Ectodermal cell (in vitro differentiated cells): Measurements from ENCODE around the gene PRDM11.

Experiments used
- H3K27ac ChIP-seq: 2 replicates; pipeline ENCODE4 v1.7.0; 2013; ENCODE audit warnings: mild to moderate bottlenecking, low read depth, low read length; ENCODE audit not compliant: insufficient read depth, poor library complexity, severe bottlenecking
- H3K27me3 ChIP-seq: 2 replicates; pipeline ENCODE4 v1.7.0; 2013; ENCODE audit warnings: mild to moderate bottlenecking, low read length; ENCODE audit not compliant: insufficient read depth, control insufficient read depth, poor library complexity, severe bottlenecking
- H3K36me3 ChIP-seq: one replicate; pipeline ENCODE4 v1.7.0; 2013; ENCODE audit warnings: low read length; ENCODE audit not compliant: control insufficient read depth, insufficient read depth
- H3K4me1 ChIP-seq: one replicate; pipeline ENCODE4 v1.7.0; 2013; ENCODE audit warnings: low read length; ENCODE audit not compliant: control insufficient read depth, insufficient read depth
- H3K4me3 ChIP-seq: 2 replicates; pipeline ENCODE4 v1.7.0; 2013; ENCODE audit warnings: low read depth, low read length, control low read depth; ENCODE audit not compliant: insufficient read depth
- H3K9me3 ChIP-seq: 2 replicates; pipeline ENCODE4 v1.7.0; 2013; ENCODE audit warnings: mild to moderate bottlenecking, low read length, moderate library complexity; ENCODE audit not compliant: control insufficient read depth
- WGBS, 2 experiments: methylation state at CpG; one replicate each; pipeline ENCODE4 v1.1.7; 2013; ENCODE audit warnings: missing lambda C conversion rate in 2 of 2; 5-methylcytosine and 5-hydroxymethylcytosine counted together

The PRDM11 gene

DNA sequence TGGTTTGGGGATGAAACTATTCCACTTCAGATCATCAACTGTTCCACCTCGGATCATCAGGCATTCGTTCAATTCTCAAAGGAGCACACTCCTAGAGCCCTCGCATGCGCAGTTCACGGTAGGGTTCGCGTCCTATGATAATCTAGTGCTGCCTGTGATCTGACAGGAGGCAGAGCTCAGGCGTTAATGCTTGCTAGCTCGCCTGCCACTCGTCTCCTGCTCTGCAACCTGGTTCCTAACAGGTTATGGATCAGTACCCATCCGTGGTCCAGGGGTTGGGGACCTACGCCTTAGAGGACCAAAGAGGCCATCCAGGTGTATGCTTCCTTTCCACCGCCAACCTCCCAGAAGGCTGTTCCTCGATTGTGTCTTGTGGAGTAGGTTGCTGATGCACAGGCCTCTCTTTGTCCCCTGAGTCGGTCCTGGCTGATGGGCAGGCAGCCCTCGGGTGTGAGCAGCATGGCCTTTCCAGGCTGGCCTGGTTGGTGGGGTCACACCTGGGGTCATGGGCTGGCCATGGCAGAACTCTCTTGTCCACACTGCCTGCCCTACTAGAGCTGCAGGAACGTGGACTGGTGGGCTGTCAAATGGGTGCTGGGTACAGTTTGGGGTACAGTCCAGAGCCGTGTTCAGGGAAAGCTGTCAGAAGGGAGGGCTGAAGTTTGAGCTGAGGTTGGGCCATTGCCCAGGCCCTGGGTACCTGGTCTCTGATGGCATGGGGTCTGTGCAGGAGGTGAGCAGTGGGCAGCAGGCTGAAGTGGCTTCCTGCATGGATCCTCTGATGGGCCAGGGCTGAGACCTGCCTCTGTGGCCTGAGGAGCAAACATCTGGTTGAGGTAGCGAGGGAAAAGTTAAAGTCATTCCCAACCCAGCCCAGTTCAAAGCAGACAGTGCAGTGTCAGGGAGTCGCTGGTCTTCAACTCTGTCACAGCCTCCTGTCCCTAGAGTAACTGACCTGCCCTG, 11.1 kb downstream of the PRDM11 start:
- no peaks in the 10 kb centered on the region for H3K36me3 ChIP-seq
- no peak overlapping the region for H3K4me3 ChIP-seq
- H3K27ac ChIP-seq, result no peak overlapping the region
- 90 to 91% methylated on average over 20 of the region's 20 CpGs for WGBS, 2 experiments
- no peaks in the 10 kb centered on the region for H3K9me3 ChIP-seq
- H3K27me3 ChIP-seq, result no peaks in the 10 kb centered on the region
- H3K4me1 ChIP-seq, result peaks cover 9% of the 10 kb centered on the region

DNA sequence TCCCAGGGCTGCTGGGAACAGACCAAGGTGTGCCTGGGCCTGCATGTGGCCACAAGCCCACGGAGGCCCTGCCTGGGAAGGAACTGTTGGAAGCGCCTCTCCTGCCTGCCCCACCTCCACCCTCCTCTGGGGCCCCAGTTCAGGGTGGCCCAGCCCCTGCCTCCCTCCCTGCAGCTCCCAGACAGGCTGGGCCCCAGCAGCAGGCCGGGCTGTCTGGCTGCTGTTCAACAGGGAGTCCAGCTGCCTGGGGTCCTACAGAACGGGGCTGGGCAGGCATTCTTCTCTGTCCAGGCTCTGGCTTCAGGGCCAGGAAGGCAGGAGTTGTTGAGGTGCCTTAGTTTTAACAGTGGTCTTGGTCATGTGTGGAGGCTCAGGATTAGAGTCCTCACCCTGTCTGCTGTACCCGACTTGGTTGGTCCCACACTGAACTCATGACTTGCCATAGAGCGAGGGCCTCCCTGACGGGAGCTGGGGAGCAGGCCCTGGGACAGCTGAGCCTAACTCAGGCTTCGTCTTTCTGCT, 11.8 kb downstream of the PRDM11 start:
- peaks cover 9% of the 10 kb centered on the region for H3K4me1 ChIP-seq
- no peak overlapping the region for H3K27ac ChIP-seq
- 65 to 70% methylated on average over 8 of the region's 8 CpGs for WGBS, 2 experiments

DNA sequence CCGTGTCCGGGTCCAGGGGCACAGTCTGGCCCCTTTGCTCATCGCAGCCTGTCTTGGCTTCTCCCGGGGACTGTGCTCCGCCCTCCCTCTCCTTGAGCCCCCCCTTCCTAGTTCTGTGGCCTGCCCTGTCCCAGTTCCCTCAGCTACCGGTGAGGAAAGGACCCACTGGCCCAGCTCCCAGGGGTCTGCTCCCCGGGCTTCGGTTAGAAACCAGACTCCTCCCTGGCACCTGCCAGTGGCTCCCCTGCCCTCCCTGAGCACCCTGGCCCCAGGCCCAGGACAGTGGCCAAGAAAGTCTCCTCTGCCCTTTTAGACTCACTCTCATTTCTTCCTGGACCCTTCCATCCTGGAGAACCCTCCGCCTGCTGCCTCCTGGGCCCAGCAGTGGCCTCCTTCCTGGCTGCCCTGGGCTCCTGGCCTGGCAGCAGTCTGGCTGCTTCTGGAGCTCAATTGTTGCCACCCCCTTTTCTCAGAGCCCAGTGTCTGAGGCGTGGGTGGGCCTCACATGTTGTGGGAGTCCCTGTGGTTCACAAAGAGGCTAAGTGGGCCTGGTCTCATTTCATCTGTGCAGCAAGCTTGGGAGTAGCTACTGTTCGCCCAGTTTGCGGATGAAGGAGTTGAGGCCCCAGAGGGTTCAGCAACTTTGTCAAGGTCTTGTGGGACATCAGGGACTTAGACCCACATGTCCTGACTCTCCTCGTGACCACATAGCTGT, 12.6 kb downstream of the PRDM11 start:
- H3K9me3 ChIP-seq, result no peaks in the 10 kb centered on the region
- 93 to 94% methylated on average over 13 of the region's 13 CpGs for WGBS, 2 experiments
- H3K4me3 ChIP-seq, result no peak overlapping the region
- H3K4me1 ChIP-seq, result peaks cover 9% of the 10 kb centered on the region
- H3K27ac ChIP-seq, result no peak overlapping the region
- H3K27me3 ChIP-seq, result no peaks in the 10 kb centered on the region
- no peaks in the 10 kb centered on the region for H3K36me3 ChIP-seq

More for the DNA sequence above, 11.8 kb downstream of the PRDM11 start:
- no peaks in the 10 kb centered on the region for H3K36me3 ChIP-seq
- no peaks in the 10 kb centered on the region for H3K9me3 ChIP-seq
- no peaks in the 10 kb centered on the region for H3K27me3 ChIP-seq
- no peak overlapping the region for H3K4me3 ChIP-seq

DNA sequence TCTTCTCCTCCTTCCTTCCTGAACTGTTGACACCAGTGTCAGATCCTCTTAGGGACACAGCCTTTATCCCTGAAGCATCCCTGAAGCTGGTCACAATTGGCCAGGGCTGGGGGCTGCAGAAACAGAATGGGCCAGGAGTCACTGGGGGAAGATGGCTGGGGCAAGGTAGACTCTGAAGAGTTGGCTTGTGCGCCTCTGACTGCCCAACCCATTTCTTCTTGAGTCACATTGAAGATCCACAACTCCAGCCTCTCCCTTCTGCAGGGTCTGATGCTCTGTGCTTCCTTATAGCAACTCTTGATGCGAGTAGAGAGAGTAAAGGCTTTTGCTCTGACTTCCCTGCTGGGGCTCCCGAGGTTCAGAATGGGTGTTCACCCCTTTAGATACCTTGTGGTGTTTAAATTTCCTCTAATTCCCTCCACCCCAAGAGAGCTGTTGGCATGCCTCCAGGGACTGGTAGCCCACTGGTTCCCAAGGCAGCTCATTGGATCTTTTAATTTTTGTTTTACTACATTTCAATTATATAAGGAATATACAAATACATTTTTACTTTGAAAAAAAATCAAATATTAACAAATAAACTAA, 13.4 kb downstream of the PRDM11 start:
- H3K4me3 ChIP-seq, result no peak overlapping the region
- WGBS, 2 experiments, result 65 to 86% methylated on average over 3 of the region's 3 CpGs
- no peaks in the 10 kb centered on the region for H3K36me3 ChIP-seq
- H3K27ac ChIP-seq, result no peak overlapping the region
- H3K9me3 ChIP-seq, result no peaks in the 10 kb centered on the region
- H3K4me1 ChIP-seq, result peaks cover 9% of the 10 kb centered on the region
- no peaks in the 10 kb centered on the region for H3K27me3 ChIP-seq

GRCh38 chr11:45161252-45162063, 15.0 kb downstream of the PRDM11 start:
- no peaks in the 10 kb centered on the region for H3K36me3 ChIP-seq
- peaks cover 9% of the 10 kb centered on the region for H3K4me1 ChIP-seq
- no peaks in the 10 kb centered on the region for H3K9me3 ChIP-seq
- no peak overlapping the region for H3K4me3 ChIP-seq
- 89 to 91% methylated on average over 23 of the region's 23 CpGs for WGBS, 2 experiments
- H3K27me3 ChIP-seq, result no peaks in the 10 kb centered on the region
- no peak overlapping the region for H3K27ac ChIP-seq

DNA sequence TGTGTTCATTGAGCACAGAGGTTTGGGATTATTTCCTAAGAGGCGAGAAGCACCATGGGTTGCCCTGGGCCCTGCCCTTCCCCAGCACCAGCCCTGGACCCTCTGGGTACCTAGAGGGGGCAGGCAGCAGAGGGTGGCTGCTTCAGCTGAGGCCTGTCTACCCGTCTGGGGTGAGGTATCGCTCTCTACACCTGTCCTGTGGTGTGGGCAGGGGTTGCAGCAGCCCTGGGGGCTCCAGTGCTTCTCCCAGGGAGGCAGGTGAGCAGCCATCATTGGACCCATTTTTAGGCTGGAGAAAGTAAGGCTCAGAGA, 15.6 kb downstream of the PRDM11 start:
- no peaks in the 10 kb centered on the region for H3K36me3 ChIP-seq
- H3K4me3 ChIP-seq, result no peak overlapping the region
- 92 to 96% methylated on average over 3 of the region's 3 CpGs for WGBS, 2 experiments
- H3K27me3 ChIP-seq, result no peaks in the 10 kb centered on the region
- no peaks in the 10 kb centered on the region for H3K9me3 ChIP-seq
- H3K27ac ChIP-seq, result no peak overlapping the region
- H3K4me1 ChIP-seq, result peaks cover 9% of the 10 kb centered on the region

DNA sequence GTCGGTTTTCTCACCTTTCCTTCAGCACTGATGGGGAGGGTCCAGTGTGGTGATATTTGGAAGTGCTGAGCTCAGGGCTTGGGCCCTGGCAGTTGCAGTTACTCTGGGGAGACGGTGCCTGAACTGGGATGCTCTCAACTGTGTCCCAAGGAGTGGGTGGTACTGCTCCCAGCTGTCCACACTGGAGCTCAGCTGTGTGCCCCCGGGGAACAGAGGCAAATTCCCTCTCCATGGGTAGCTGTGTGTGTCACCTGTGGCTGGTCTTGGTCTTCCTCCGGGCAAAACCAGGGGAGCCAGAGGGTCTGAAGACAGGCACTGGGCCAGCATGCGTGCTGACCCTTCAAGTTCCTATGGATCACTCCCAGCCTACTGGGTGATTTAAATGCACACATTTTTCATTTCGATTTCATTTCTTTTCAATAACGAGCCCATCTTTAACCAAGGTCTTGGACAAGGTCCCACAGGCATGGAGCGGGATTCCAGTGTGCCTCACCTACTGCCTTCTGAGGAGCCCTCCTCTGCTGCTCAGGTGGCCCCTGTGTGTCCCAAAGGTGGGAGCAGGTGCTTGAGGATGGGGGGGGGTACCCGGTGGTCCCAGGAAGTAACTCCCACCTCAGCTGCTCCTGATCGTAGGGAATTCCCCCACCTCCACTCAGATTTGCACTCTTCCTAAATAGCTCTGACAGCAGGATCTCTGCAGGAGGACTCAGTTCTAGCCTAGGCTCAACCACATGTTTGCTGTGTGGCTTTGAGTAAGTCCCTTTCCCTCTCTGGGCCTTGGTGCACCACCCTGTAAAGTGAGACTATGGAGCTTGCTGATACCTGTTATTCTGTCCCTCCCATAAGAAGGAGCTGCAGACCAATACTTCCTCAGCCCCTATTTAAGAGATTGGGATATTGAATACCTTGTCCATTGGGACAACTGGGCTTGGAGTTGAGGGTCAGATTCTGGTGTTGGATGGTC, 16.8 kb downstream of the PRDM11 start:
- Histone ChIP-seq H3K4me3 (no peak overlapping the region), H3K36me3 (no peaks in the 10 kb centered on the region), H3K27me3 (no peaks in the 10 kb centered on the region), H3K4me1 (peaks cover 6% of the 10 kb centered on the region), H3K9me3 (no peaks in the 10 kb centered on the region), H3K27ac (no peak overlapping the region)
- WGBS, 2 experiments, result 86 to 89% methylated on average over 10 of the region's 10 CpGs

DNA sequence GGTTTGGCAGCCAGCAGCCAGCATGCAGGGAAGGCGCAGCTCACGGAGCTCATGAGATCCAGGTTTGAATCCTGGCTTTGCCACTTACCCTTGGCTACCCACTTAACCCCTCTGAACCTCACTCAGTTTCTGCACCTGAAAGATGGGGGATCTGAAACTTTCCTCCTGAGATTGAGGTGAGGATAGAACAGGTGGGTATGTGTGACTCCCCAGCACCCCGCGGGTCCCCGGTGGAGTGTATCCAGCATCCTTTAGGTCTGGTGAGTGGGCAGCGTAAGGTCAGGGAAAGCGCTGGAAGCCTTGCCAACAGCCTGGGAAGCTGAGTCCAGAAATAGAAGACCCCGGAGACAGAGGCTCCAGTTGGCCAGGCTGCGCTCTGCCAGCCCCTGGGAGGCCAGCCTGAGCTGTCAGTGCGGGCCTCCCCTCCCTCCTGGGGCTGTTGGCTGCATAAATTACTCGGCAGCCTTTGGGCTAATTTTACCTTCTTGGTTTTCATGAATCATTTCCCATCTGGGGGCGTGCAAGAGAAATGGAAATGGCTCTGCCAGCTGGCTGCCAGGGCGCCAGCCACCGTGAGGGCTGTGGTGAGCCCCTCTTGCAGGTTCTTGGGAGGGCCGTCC, 17.6 kb downstream of the PRDM11 start:
- Histone ChIP-seq H3K4me3 (no peak overlapping the region), H3K9me3 (no peaks in the 10 kb centered on the region), H3K27me3 (no peaks in the 10 kb centered on the region), H3K4me1 (no peaks in the 10 kb centered on the region), H3K36me3 (no peaks in the 10 kb centered on the region), H3K27ac (no peak overlapping the region)
- WGBS, 2 experiments, result 83 to 86% methylated on average over 15 of the region's 15 CpGs

- H3K27me3 ChIP-seq, result no peaks in the 10 kb centered on the region
- H3K36me3 ChIP-seq, result no peaks in the 10 kb centered on the region
- WGBS, 2 experiments, result 95% methylated on average over 9 of the region's 9 CpGs
- no peak overlapping the region for H3K4me3 ChIP-seq
- H3K27ac ChIP-seq, result no peak overlapping the region
- H3K4me1 ChIP-seq, result no peaks in the 10 kb centered on the region
- H3K9me3 ChIP-seq, result no peaks in the 10 kb centered on the region
These were observed 18.9 kb downstream of the PRDM11 start for GRCh38 chr11:45165386-45165785.
